K562 (cell line): ENCODE data around the gene ERGIC1.

Experiments
- POLR2A ChIP-seq: fragments of 450-650 bp; conservative IDR thresholded peaks from 2 replicates; pipeline ENCODE4 v1.6.1; 2016
- RBFOX2 ChIP-seq: fragments of 200-400 bp; formaldehyde crosslinking; IDR thresholded peaks from 2 replicates; pipeline ENCODE4 v1.6.1; 2017; ENCODE audit warnings: low read depth, mild to moderate bottlenecking, low read length, moderate library complexity
- TCF7 ChIP-seq: sonication (generic); IDR thresholded peaks from 2 replicates; pipeline ENCODE4 v1.6.1; 2016; ENCODE audit warnings: antibody characterized with exemption, borderline replicate concordance

- TF ChIP-seq RBFOX2 (no peak), TCF7 (no peak), POLR2A (no peak)
Observed at GRCh38 chr5:172860520-172861443, 26.7 kb downstream of the ERGIC1 start.
